GM23338 (cell line): ENCODE measurements around the gene EXOC6. TPM values are rescaled to one million over a fixed set of nuclear protein-coding genes. Genes with fewer than 3 reads are reported as not detected.
A peak's percentile ranks its signal among the peaks of the same experiment; 100 is the strongest.

Experiments
- ATAC-seq: fragments of 200-7000 bp; cut with Tn5 transposase; 3 replicates; pipeline ENCODE4 v1.9.1; 2020
- DNase-seq: peaks from one replicate; pipeline ENCODE4 v3.0.0-alpha.2; 2015; ENCODE audit warnings: low spot score
- H2AFZ ChIP-seq: fragments of 200-600 bp; sonication (generic); 2 replicates; pipeline ENCODE4 v1.8.0; 2016; ENCODE audit warnings: antibody characterized with exemption, mild to moderate bottlenecking, moderate library complexity
- H3F3A ChIP-seq: fragments of 200-600 bp; sonication (generic); replicated peaks from 2 replicates; pipeline ENCODE4 v1.8.0; 2017; ENCODE audit warnings: antibody characterized with exemption, mixed run types, low read depth
- H3K27ac ChIP-seq: fragments of 200-600 bp; sonication (generic); 2 replicates; pipeline ENCODE4 v1.6.1; 2016; ENCODE audit warnings: low read depth
- H3K27me3 ChIP-seq: fragments of 200-600 bp; sonication (generic); 2 replicates; pipeline ENCODE4 v1.8.0; 2016; ENCODE audit warnings: mild to moderate bottlenecking, mixed run types, moderate library complexity; ENCODE audit not compliant: insufficient read depth
- H3K36me3 ChIP-seq: fragments of 200-600 bp; sonication (generic); 2 replicates; pipeline ENCODE4 v1.8.0; 2016; ENCODE audit warnings: mild to moderate bottlenecking; ENCODE audit not compliant: insufficient read depth
- H3K4me1 ChIP-seq: fragments of 200-600 bp; sonication (generic); 2 replicates; pipeline ENCODE4 v1.8.0; 2016; ENCODE audit warnings: mild to moderate bottlenecking, moderate library complexity; ENCODE audit not compliant: insufficient read depth
- H3K4me2 ChIP-seq: fragments of 200-600 bp; sonication (generic); 2 replicates; pipeline ENCODE4 v1.7.1; 2017; ENCODE audit warnings: mixed run types
- H3K4me3 ChIP-seq: fragments of 200-600 bp; sonication (generic); 2 replicates; pipeline ENCODE4 v1.6.1; 2016; ENCODE audit warnings: mixed run types
- H3K79me2 ChIP-seq: fragments of 200-600 bp; sonication (generic); replicated peaks from 2 replicates; pipeline ENCODE4 v1.8.0; 2017; ENCODE audit warnings: mild to moderate bottlenecking; ENCODE audit not compliant: insufficient read depth
- H3K9me2 ChIP-seq: fragments of 200-600 bp; sonication (generic); 2 replicates; pipeline ENCODE4 v1.8.0; 2017; ENCODE audit not compliant: insufficient read depth
- H4K20me1 ChIP-seq: fragments of 200-600 bp; sonication (generic); replicated peaks from 2 replicates; pipeline ENCODE4 v1.8.0; 2017; ENCODE audit warnings: mild to moderate bottlenecking; ENCODE audit not compliant: insufficient read depth
- H3K27ac Mint-ChIP-seq: 2 replicates; pipeline ENCODE4 v1.8.0; 2020; ENCODE audit warnings: inconsistent platforms, mild to moderate bottlenecking, moderate library complexity, mixed read lengths
- H3K27me3 Mint-ChIP-seq: 3 replicates; pipeline ENCODE4 v1.8.0; 2022; ENCODE audit warnings: low read depth, mild to moderate bottlenecking, moderate library complexity, mixed read lengths, inconsistent platforms; ENCODE audit not compliant: insufficient read depth, poor library complexity
- H3K36me3 Mint-ChIP-seq: 3 replicates; pipeline ENCODE4 v1.8.0; 2021; ENCODE audit warnings: low read depth, mild to moderate bottlenecking, inconsistent platforms, moderate library complexity, mixed read lengths
- H3K4me1 Mint-ChIP-seq: 3 replicates; pipeline ENCODE4 v1.8.0; 2020; ENCODE audit warnings: mild to moderate bottlenecking, inconsistent platforms, mixed read lengths
- H3K4me3 Mint-ChIP-seq: 3 replicates; pipeline ENCODE4 v1.8.0; 2021; ENCODE audit warnings: moderate library complexity, mild to moderate bottlenecking, inconsistent platforms, mixed read lengths
- H3K9me3 Mint-ChIP-seq: 3 replicates; pipeline ENCODE4 v1.8.0; 2020; ENCODE audit warnings: moderate library complexity, mild to moderate bottlenecking, inconsistent platforms, mixed read lengths
- CREB1 ChIP-seq: fragments of 250-450 bp; sonication (Bioruptor Pico); IDR thresholded peaks from 2 replicates; pipeline ENCODE4 v1.5.0; 2020; ENCODE audit warnings: low read depth, mild to moderate bottlenecking, moderate library complexity
- CTCF ChIP-seq, 2 experiments: fragments of 200-600 bp in 1 of 2; sonication (generic) in 1 of 2; conservative IDR thresholded peaks; 2 replicates each; pipeline versions ENCODE4 v1.5.1 to v1.6.1; 2016 to 2017; ENCODE audit warnings: antibody characterized with exemption in 2 of 2, low read depth in 2 of 2, mild to moderate bottlenecking in 2 of 2, moderate library complexity in 1 of 2
- EZH2 ChIP-seq: fragments of 200-600 bp; sonication (generic); IDR thresholded peaks from one replicate; pipeline ENCODE4 v1.8.0; 2017; ENCODE audit warnings: antibody characterized with exemption, mild to moderate bottlenecking, low read depth; ENCODE audit not compliant: unreplicated experiment
- EZH2phosphoT487 ChIP-seq: fragments of 200-600 bp; sonication (generic); IDR thresholded peaks from one replicate; pipeline ENCODE4 v1.8.1; 2018; ENCODE audit warnings: antibody characterized with exemption; ENCODE audit not compliant: unreplicated experiment
- JUNB ChIP-seq: IDR thresholded peaks from one replicate; pipeline ENCODE4 v1.6.1; 2016; ENCODE audit warnings: antibody characterized with exemption; ENCODE audit not compliant: unreplicated experiment
- NANOG ChIP-seq: IDR thresholded peaks from 2 replicates; pipeline ENCODE4 v1.6.1; 2016; ENCODE audit warnings: antibody characterized with exemption, borderline replicate concordance
- POLR2AphosphoS5 ChIP-seq: IDR thresholded peaks from 2 replicates; pipeline ENCODE4 v1.6.1; 2016; ENCODE audit warnings: antibody characterized with exemption, low read depth
- REST ChIP-seq: IDR thresholded peaks from one replicate; pipeline ENCODE4 v1.6.1; 2018; ENCODE audit warnings: antibody characterized with exemption; ENCODE audit not compliant: unreplicated experiment
- ZNF331 ChIP-seq: fragments of 250-450 bp; sonication (Bioruptor Pico); IDR thresholded peaks from 2 replicates; pipeline ENCODE4 v1.5.0; 2020; ENCODE audit warnings: low read depth, mild to moderate bottlenecking, moderate library complexity
- ZNF462 ChIP-seq: fragments of 250-450 bp; sonication (Bioruptor Pico); IDR thresholded peaks from 2 replicates; pipeline ENCODE4 v1.5.0; 2020; ENCODE audit warnings: mild to moderate bottlenecking, moderate library complexity
- polyA plus RNA-seq: library from polyadenylated mRNA; unstranded; fragments of >200 nt; fragmentation: Nextera tagmentation; extraction: Ambion mirVana; gene quantifications from 2 replicates; pipeline ENCODE4 v1.2.1, GENCODE V29; 2016
- total RNA-seq: library from RNA; depleted of rRNA; stranded (reverse); fragments of >200 nt; shearing (Covaris generic); gene quantifications from 2 replicates; pipeline ENCODE4 v1.2.3, GENCODE V29; 2014

EXOC6 gene
- total and polyA plus RNA-seq, 2 experiments from 2014 or later = 5.0 to 6.0 TPM

- ATAC-seq = peak; percentile 44
- Mint-ChIP-seq H3K4me1 (peaks cover 39% of the 10 kb centered on the region), H3K27ac (no peak within 1 kb of the TSS)
These were observed 225.3 kb downstream of the EXOC6 start, which contains the start of gene CYP26A1 for GRCh38 chr10:93073539-93074146. TSS of gene CYP26A1 (plus strand) at chr10:93073893. CDS start at chr10:93073935, 42 bp downstream.

More at GRCh38 chr10:93073539-93074146, 225.3 kb downstream of the EXOC6 start, which contains the start of gene CYP26A1:
- Histone ChIP-seq H3F3A (peaks cover 13% of the 10 kb centered on the region; the same call in 1 of the 2 replicates), H3K4me3 (peak within 1 kb of the TSS; percentile 70), H3K27me3 (peaks cover 100% of the 10 kb centered on the region), H2AFZ (peak within 1 kb of the TSS; percentile 96), H3K9me2 (no peaks in the 10 kb centered on the region), H3K4me2 (peak within 1 kb of the TSS; percentile 88), H3K79me2 (no peaks in the 10 kb centered on the region), H3K27ac (no peak within 1 kb of the TSS), H4K20me1 (peaks cover 14% of the 10 kb centered on the region; the same call in 1 of the 2 replicates), H3K36me3 (no peaks in the 10 kb centered on the region), H3K4me1 (peaks cover 54% of the 10 kb centered on the region)
- TF ChIP-seq CREB1 (CRISPR knock-in tag) (no peak), ZNF331 (no peak), ZNF462 (CRISPR knock-in tag) (no peak), EZH2 (peak; percentile 60), REST (no peak), EZH2phosphoT487 (peak; percentile 51), JUNB (no peak), POLR2AphosphoS5 (no peak; the same call in 1 of the 2 replicates), NANOG (no peak), CTCF (conservative IDR thresholded peaks at IDR 0.05; ENCODE audit: low read depth in 2 of 2) (no peak)
- H3K27me3 Mint-ChIP-seq = peaks cover 88% of the 10 kb centered on the region
- peak; percentile 92 for DNase-seq
- peaks cover 4% of the 10 kb centered on the region; the same call in 2 of the 3 replicates for H3K9me3 Mint-ChIP-seq
- H3K4me3 Mint-ChIP-seq = peak within 1 kb of the TSS; percentile 78
- no peaks in the 10 kb centered on the region for H3K36me3 Mint-ChIP-seq
